ENCODE measurements around the gene TBC1D10A.

Gene TBC1D10A

GRCh38 chr22:30267382-30268302, 59.1 kb downstream of the TBC1D10A start:
- Histone ChIP-seq H3K27ac (peak overlapping the region in 1 of 2 donors; percentile 70), H3K4me3 (peak overlapping the region; percentile 56)
- no peak for DNase-seq (ENCODE audit: low spot score)
- TF ChIP-seq, protein P1, sequence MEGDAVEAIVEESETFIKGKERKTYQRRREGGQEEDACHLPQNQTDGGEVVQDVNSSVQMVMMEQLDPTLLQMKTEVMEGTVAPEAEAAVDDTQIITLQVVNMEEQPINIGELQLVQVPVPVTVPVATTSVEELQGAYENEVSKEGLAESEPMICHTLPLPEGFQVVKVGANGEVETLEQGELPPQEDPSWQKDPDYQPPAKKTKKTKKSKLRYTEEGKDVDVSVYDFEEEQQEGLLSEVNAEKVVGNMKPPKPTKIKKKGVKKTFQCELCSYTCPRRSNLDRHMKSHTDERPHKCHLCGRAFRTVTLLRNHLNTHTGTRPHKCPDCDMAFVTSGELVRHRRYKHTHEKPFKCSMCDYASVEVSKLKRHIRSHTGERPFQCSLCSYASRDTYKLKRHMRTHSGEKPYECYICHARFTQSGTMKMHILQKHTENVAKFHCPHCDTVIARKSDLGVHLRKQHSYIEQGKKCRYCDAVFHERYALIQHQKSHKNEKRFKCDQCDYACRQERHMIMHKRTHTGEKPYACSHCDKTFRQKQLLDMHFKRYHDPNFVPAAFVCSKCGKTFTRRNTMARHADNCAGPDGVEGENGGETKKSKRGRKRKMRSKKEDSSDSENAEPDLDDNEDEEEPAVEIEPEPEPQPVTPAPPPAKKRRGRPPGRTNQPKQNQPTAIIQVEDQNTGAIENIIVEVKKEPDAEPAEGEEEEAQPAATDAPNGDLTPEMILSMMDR (IDR thresholded peaks at IDR 0.05), result no peak

- Histone ChIP-seq H3K4me3 (peak within 1 kb of the TSS; percentile 56), H3K27ac (peak within 1 kb of the TSS in 1 of 2 donors; percentile 70)
Observed at GRCh38 chr22:30266445-30267381, 60.0 kb downstream of the TBC1D10A start, which contains the start of gene OSM. TSS of gene OSM (minus strand) at chr22:30266851. CDS start at chr22:30266799, 52 bp downstream.

DNA sequence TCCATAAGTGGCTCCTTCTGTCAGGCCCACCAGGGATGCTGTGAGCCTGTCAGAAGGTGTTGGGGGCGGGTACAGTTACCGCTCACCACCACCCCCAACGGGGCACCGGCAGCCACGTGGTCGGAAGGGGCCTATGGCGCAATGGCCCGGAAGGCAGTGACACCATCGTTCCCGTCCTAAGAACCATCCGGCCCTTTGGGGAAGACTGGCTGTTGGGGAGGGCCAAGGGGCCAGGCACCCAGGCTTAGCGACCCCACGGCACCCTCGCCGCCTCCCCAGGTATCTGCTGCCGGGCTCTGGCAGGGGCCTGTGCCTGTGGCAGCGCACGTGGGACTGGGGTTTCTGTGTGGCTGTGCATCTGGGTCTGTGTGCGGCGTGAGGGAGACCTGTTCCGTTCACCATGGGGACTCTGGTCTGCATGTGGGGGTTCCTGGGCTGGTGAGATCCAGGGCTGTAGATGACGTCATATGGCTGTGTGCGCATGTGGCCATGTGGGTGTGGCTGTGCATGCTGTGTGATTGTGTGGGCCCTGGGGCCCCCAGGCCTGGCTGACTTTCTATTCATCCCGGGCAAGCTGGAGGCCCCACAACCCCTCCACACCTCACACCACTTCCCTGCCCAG, 60.8 kb downstream of the TBC1D10A start:
- TF ChIP-seq, protein P1 (IDR thresholded peaks at IDR 0.05), result no peak
- peak overlapping the region in 1 of 2 donors; percentile 70 for H3K27ac ChIP-seq
- DNase-seq (ENCODE audit: low spot score), result no peak
- peak overlapping the region; percentile 56 for H3K4me3 ChIP-seq

More at GRCh38 chr22:30266445-30267381, 60.0 kb downstream of the TBC1D10A start, which contains the start of gene OSM:
- DNase-seq (ENCODE audit: low spot score), result no peak
- TF ChIP-seq, protein P1 (IDR thresholded peaks at IDR 0.05), result no peak

GRCh38 chr22:30265131-30265720, 61.5 kb downstream of the TBC1D10A start:
- H3K4me3 ChIP-seq, result no peak overlapping the region

GRCh38 chr22:30263883-30264282, 62.9 kb downstream of the TBC1D10A start:
- no peak overlapping the region for H3K27ac ChIP-seq
- DNase-seq (ENCODE audit: low spot score), result no peak
- TF ChIP-seq, protein P1 (IDR thresholded peaks at IDR 0.05), result no peak
- no peak overlapping the region for H3K4me3 ChIP-seq

More at GRCh38 chr22:30265131-30265720, 61.5 kb downstream of the TBC1D10A start:
- TF ChIP-seq, protein P1 (IDR thresholded peaks at IDR 0.05), result no peak
- no peak for DNase-seq (ENCODE audit: low spot score)
- no peak overlapping the region for H3K27ac ChIP-seq

All from coronary artery (tissue), 2 donors.